Tibial nerve (tissue), 4 donors: ENCODE results near the gene GPATCH2L.

Experiments used
- CTCF ChIP-seq, 5 experiments: fragments of 200-600 bp in 3 of 5; fragments of 450-650 bp in 2 of 5; sonication (generic) in 3 of 5; IDR thresholded peaks; one replicate each; pipeline ENCODE4 v1.5.1; 2016 to 2019; ENCODE audit warnings: antibody characterized with exemption in 5 of 5, mild to moderate bottlenecking in 3 of 5, moderate library complexity in 2 of 5
- EP300 ChIP-seq, 2 donors: sonication (generic); formaldehyde crosslinking; IDR thresholded peaks; one replicate each; pipeline ENCODE4 v1.6.1; 2017; ENCODE audit warnings: antibody characterized with exemption in 2 of 2, mild to moderate bottlenecking in 1 of 2
- POLR2A ChIP-seq, 2 donors: fragments of 450-650 bp; IDR thresholded peaks; one replicate each; pipeline ENCODE4 v1.6.1; 2017; ENCODE audit warnings: antibody characterized with exemption in 2 of 2, mild to moderate bottlenecking in 2 of 2, moderate library complexity in 2 of 2

- TF ChIP-seq CTCF (IDR thresholded peaks at IDR 0.05) (no peak), EP300 (IDR thresholded peaks at IDR 0.05) (no peak), POLR2A (IDR thresholded peaks at IDR 0.05) (no peak)
These were observed 56.6 kb downstream of the GPATCH2L start for GRCh38 chr14:76208340-76208739.
